G401 (cell line): Measurements from ENCODE around the gene ARMC9. TPM values are rescaled to one million over a fixed set of nuclear protein-coding genes. Genes with fewer than 3 reads are reported as not detected.

Source experiments
- DNase-seq: peaks from one replicate; pipeline ENCODE4 v3.0.0-alpha.2; 2015; ENCODE audit warnings: low spot score
- in situ Hi-C: cut with HindIII; loops from 2 replicates; pipeline ENCODE4 v1.10.0; 2016; ENCODE audit warnings: low sequenced_read_pairs, mixed read lengths
- total RNA-seq: library from RNA; depleted of rRNA; stranded (reverse); fragments of >200 nt; shearing (Covaris generic); gene quantifications from 2 replicates; pipeline ENCODE4 v1.2.3, GENCODE V29; 2014; rRNA removed

ARMC9 gene
- total RNA-seq, 1 experiment from 2014 or later, result 166 TPM

- DNase-seq, result no peak
- in situ Hi-C loops, result no loop called here
These were observed 215.0 kb downstream of the ARMC9 start for GRCh38 chr2:231413456-231413855.

GRCh38 chr2:231413921-231414476, 215.6 kb downstream of the ARMC9 start:
- DNase-seq, result no peak

DNA sequence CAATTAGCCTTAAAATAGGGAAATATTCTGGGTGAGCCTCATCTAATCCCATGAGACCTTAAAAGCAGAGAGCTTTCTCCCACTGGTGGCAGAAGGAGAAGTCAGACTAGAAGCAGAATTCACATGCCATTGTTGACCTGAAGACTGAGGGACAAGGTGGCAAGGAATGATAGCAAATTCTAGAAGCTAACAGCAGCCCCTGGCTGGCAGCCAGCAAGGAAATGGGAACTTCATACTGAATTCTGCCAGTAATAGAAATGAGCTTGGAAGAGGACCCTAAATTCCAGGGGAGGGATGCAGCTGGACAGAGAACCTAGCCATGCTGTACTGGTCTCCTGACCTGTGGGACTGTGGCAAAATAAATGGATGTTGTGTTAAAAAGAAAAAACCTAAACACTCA, 216.6 kb downstream of the ARMC9 start:
- in situ Hi-C loops, result no loop called here
- no peak for DNase-seq

More at GRCh38 chr2:231413921-231414476, 215.6 kb downstream of the ARMC9 start:
- in situ Hi-C loops, result no loop called here

DNA sequence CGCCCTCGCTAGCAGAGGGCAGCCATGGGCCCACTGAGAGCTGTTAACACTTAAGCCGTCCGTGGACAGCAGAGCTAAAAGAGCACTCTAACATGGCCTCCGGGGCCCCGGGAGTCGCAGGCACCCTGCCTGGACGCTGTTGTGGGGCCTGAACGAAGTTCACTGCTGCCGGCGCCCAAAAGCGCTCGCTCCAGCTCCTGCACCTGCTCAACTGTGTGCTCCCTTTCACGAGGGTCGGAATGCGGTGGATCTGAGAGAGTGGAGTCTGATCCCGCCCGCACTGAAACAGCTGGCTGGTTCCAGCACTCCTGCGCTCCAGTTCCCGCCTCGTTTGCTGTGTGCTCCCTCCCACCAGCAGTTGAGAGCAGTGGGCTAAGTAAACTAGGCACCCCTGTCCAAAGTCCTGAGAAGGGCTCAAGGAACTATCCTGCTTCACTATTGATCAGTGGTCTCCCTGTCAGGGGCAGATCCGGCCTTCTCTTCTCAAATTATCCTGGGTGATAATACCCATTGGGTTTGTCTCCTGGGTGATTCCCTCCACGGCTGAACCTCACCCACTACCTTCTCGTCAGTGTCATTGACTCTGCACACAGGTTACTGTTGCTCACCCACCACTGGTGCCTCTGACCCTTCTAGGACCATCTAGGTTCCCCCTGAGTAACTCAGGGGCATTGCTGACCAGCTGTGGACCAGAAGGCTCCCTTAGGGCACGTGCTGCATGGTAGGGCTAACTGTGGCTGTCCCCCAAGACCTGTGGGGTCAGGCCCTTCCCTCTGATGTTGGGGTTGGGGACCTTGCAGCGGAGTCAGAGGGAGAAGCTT, 220.6 kb downstream of the ARMC9 start:
- DNase-seq, result no peak

GRCh38 chr2:231421051-231421580, 222.7 kb downstream of the ARMC9 start:
- no peak for DNase-seq
- in situ Hi-C loops, result no loop called here

More for the DNA sequence above, 220.6 kb downstream of the ARMC9 start:
- in situ Hi-C loops, result no loop called here

DNA sequence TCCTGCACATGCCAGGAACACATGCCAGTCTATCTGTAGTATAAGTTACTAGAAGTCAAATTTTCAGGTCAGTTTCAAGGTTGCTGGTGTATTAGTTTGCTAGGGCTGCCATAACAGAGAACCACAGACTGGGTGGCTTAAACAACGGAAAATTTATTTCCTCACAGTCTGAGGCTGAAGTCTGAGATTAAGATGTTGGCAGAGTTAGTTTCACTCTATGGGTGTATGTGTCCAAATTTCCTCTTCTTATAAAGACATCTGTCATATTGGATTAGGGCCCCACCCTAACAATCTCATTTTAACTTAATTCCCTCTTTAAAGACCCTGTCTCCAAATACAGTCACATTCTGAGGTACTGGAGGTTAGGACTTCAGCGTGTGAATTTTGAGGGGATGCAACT, 223.6 kb downstream of the ARMC9 start:
- no peak for DNase-seq
- in situ Hi-C loops, result no loop called here

DNA sequence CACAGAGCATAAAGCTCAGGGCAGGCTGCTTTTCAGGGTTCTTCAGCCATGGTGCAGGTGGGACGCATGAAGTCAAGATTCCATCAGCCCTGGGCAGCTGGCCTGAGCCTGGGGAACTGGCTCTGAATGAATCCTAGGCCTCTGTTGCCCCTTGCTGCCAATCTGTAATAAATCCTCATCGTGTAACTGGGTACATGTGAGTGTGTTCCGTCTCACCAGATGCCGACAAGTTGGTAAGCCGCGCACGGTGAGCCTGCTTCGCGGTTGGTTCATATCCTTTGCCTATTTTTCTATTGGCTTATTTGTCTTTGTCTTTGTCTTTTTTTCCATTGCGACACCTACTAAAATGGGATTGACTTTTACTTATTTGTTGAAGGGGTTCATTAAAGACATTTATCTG, 224.7 kb downstream of the ARMC9 start:
- no peak for DNase-seq
- in situ Hi-C loops, result no loop called here

Other genes starting within 250 kb of the ARMC9 start
- not detected in 2 replicates for gene SPATA3, start 202.5 kb upstream of the ARMC9 start, total RNA-seq
- 9.3 and 27.9 TPM in 2 replicates for gene C2orf72, start 161.1 kb upstream of the ARMC9 start, total RNA-seq
- 55.3 and 73.5 TPM in 2 replicates for gene PSMD1, start 141.8 kb upstream of the ARMC9 start, total RNA-seq
- gene HTR2B, start 73.6 kb upstream of the ARMC9 start, total RNA-seq, result 4.6 and 5.4 TPM in 2 replicates
- gene B3GNT7, start 197.1 kb downstream of the ARMC9 start, total RNA-seq, result 0.14 and 0.18 TPM in 2 replicates